ACC112 (cell line): ENCODE measurements around the gene DDIT4.
"Not testable (repeated sequence)": the region's sequence is repeated elsewhere in the genome, so short reads cannot be mapped to it uniquely, and the experiment has no call there.

Source experiments
- H2AFZ ChIP-seq: fragments of 200-600 bp; sonication (generic); one replicate; pipeline ENCODE4 v1.6.0; 2017; ENCODE audit warnings: antibody characterized with exemption, low read length; ENCODE audit not compliant: unreplicated experiment
- H3K27ac ChIP-seq: fragments of 200-600 bp; sonication (generic); 2 replicates; pipeline ENCODE4 v1.5.1; 2014; ENCODE audit warnings: low read depth, mild to moderate bottlenecking, antibody characterized with exemption, low read length, moderate library complexity
- H3K27me3 ChIP-seq: fragments of 200-600 bp; sonication (generic); 2 replicates; pipeline ENCODE4 v1.6.1; 2014; ENCODE audit warnings: mild to moderate bottlenecking, antibody characterized with exemption, low read length, moderate library complexity, mixed read lengths; ENCODE audit not compliant: insufficient read depth
- H3K36me3 ChIP-seq: fragments of 200-600 bp; sonication (generic); 2 replicates; pipeline ENCODE4 v1.6.1; 2016; ENCODE audit warnings: mild to moderate bottlenecking, antibody characterized with exemption, low read length, moderate library complexity, mixed read lengths; ENCODE audit not compliant: insufficient read depth
- H3K4me1 ChIP-seq: fragments of 200-600 bp; sonication (generic); one replicate; pipeline ENCODE4 v1.6.1; 2016; ENCODE audit warnings: low read length, mixed read lengths; ENCODE audit not compliant: insufficient read depth, unreplicated experiment, control insufficient read depth
- H3K4me3 ChIP-seq: fragments of 200-600 bp; sonication (generic); 2 replicates; pipeline ENCODE4 v1.5.1; 2014; ENCODE audit warnings: mild to moderate bottlenecking, low read depth, low read length
- H3K79me2 ChIP-seq: fragments of 200-600 bp; sonication (generic); one replicate; pipeline ENCODE4 v1.6.0; 2016; ENCODE audit warnings: low read length; ENCODE audit not compliant: control insufficient read depth, unreplicated experiment, insufficient read depth

DDIT4 gene, protein sequence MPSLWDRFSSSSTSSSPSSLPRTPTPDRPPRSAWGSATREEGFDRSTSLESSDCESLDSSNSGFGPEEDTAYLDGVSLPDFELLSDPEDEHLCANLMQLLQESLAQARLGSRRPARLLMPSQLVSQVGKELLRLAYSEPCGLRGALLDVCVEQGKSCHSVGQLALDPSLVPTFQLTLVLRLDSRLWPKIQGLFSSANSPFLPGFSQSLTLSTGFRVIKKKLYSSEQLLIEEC

DNA sequence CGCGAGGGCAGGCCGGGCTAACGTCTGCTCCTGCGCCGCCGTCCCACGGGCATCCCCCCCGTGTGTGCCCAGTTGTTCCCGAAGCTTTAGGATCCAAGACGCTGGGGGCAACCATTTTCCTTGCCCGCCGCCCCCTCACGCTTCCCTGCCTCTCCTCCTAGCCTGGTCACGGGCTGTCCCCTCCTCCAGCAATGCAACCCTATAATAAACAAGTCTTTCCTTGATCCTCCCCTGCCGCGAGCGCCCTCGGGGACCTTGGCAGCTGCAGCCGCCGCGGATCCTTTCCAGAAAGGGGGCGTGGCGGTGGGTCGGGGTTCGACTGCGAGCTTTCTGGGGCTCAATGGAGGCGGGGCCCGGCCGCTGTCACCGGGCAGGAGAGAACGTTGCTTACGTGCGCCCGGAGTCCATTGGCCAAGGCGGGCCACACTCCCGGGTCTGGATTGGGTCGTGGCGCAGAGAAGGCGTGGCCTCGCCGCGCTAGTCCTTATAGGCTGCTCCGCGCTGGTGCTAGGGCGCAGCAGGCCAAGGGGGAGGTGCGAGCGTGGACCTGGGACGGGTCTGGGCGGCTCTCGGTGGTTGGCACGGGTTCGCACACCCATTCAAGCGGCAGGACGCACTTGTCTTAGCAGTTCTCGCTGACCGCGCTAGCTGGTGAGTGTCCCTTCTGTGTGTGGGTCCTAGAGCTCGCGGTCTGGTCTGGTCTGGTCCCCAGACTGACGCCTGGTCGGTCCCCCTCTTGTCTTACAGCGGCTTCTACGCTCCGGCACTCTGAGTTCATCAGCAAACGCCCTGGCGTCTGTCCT lies at the start of gene DDIT4:
DDIT4 (plus strand) TSS at position 515 of the 803 bp plus-strand sequence. CDS start 293 bp downstream, outside the sequence.
- Histone ChIP-seq H3K27me3 (no peaks in the 10 kb centered on the region), H3K4me3 (peak within 1 kb of the TSS; percentile 92), H3K36me3 (peaks cover 23% of the 10 kb centered on the region), H2AFZ (no peak within 1 kb of the TSS), H3K79me2 (peaks cover 25% of the 10 kb centered on the region), H3K27ac (peak within 1 kb of the TSS; percentile 90), H3K4me1 (peaks cover 22% of the 10 kb centered on the region)

DNA sequence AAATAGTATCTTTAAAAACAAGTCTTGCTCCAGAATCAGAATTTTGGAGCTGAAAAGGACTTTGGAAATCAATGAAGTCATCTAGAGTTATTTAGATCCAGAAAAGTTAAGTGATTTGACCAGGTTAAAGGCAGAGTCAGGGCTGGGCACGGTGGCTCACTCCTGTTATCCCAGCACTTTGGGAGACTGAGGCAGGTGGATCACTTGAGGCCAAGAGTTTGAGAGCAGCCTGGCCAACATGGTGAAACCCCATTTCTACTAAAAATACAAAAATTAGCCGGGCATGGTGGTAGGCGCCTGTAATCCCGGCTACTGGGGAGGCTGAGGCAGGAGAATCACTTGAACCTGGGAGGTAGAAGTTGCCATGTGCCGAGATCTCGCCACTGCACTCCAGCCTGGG lies 49.5 kb upstream of the DDIT4 start:
- peaks cover 16% of the 10 kb centered on the region for H3K4me1 ChIP-seq
- not testable (repeated sequence) for H3K79me2 ChIP-seq, H3K4me3 ChIP-seq, H3K36me3 ChIP-seq, H3K27me3 ChIP-seq, H3K27ac ChIP-seq, H2AFZ ChIP-seq

DNA sequence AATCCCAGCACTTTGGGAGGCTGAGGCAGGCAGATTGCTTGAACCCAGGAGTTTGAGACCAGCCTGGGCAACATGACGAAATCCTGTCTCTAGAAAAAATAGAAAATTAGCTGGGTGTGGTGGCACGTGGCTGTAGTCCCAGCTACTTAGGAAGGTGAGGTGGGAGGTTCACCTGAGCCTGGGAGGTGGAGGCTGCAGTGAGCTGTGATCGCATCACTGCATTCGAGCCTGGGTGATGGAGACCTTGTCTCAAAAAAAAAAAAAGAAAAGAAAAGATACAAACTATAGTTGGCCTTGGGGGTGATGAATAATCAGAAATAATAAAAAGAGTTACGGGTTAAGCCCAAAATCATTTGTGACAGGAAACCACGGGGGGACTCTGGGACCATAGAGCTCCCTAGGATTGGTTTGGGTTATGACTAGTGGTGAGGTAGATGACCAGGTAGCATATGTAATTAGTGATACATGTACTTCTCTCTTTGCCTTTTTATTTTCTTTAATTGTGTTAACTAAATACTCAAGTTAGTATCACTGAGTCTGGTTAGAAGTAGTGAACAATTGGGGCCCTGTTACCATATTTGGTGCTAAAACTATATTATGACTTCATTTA lies 47.2 kb upstream of the DDIT4 start:
- no peak overlapping the region for H3K27ac ChIP-seq
- no peak overlapping the region for H2AFZ ChIP-seq
- H3K4me1 ChIP-seq: peaks cover 27% of the 10 kb centered on the region
- H3K4me3 ChIP-seq: no peak overlapping the region
- peaks cover 5% of the 10 kb centered on the region; the same call in 1 of the 2 replicates for H3K36me3 ChIP-seq
- H3K27me3 ChIP-seq: no peaks in the 10 kb centered on the region
- H3K79me2 ChIP-seq: peaks cover 6% of the 10 kb centered on the region

DNA sequence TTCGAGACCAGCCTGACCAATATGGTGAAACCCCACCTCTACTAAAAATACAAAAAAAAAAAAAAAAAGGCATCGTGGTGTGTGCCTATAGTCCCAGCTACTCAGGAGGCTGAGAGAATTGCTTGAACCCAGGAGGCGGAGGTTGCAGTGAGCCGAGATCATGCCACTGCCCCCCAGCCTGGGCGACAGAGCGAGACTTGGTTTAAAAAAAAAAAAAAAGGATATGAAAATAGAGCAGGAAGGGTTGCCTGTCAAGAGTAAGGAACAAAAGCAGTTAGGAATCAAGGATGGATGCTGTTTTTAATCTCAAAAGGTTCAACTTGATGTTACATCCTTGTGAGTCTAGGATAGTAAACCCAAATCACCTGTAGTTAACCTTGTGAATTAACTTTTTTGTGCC lies 45.9 kb upstream of the DDIT4 start:
- Histone ChIP-seq H3K36me3 (peaks cover 5% of the 10 kb centered on the region; the same call in 1 of the 2 replicates), H3K27ac (no peak overlapping the region), H3K4me3 (no peak overlapping the region), H3K79me2 (peaks cover 6% of the 10 kb centered on the region), H3K4me1 (peaks cover 27% of the 10 kb centered on the region), H3K27me3 (no peaks in the 10 kb centered on the region), H2AFZ (no peak overlapping the region)

DNA sequence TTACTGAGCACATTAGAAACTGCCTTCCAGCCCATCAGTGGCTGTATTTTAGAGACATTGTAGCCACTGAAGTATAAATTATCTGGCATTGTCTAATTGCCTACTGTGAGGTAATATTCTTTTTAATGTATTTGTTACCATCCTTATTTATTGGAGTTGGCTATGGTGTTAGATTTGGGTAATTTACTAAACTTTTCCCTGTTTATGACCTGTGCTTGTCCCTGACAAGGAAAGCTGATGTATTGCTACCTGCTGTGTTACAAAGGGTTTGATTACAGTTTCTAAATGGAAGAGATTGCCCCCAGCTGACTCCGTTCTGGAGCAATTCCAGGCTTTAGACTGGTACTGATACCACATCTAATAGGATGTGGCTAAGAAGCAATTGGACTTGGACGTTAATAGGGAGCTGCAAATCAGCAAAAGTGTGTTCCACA lies 45.4 kb upstream of the DDIT4 start:
- no peak overlapping the region for H3K4me3 ChIP-seq
- H3K27me3 ChIP-seq: no peaks in the 10 kb centered on the region
- H3K79me2 ChIP-seq: peaks cover 6% of the 10 kb centered on the region
- H3K36me3 ChIP-seq: peaks cover 5% of the 10 kb centered on the region; the same call in 1 of the 2 replicates
- H2AFZ ChIP-seq: no peak overlapping the region
- H3K4me1 ChIP-seq: peaks cover 24% of the 10 kb centered on the region
- H3K27ac ChIP-seq: peak overlapping the region; percentile 65; the same call in 1 of the 2 replicates

DNA sequence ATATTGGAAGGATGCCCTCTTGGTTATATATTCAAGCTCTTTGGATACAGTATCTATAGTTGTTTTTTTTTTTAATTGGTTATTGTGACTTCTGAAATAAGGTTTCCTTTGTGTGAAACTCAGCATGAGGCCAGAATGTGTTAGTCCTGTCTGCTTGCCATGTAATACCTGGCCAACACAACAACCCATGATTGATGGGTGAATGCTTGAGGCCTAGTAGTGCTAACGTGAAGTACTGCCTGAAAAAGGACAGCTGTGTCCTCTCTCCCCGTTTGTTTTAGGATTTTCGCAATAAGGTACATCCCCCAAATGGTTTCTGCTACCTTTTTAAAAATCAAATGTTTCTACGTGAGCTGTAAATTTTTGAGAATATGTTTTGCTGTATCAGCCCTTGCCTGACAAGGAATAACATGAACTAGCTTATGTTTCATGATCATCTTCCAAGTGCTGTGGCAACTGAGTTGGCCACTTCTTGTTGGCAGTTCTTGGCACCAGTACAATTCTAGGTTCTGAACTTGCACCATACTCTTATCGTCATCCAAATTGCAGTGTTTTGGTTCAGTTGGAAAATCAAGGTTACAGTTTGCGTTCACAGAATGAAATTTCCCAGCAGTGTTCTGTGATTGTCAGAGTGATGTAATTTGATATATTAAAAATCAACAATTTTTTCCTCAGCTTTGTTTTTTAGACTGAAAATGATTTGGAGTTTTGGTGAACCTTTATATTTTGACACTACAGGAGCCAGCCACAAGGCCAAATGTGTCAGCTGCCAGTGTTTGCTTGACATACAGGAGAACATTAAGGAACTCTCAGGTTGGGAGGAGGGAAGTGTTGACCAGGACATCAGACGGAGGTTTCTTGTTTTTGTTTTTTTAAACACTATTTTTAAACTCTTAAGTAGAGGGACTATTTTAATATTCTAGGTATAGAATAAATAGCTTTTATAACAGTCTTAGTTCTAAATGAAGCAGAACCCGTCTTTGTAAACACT lies 44.2 kb upstream of the DDIT4 start:
- Histone ChIP-seq H2AFZ (no peak overlapping the region), H3K36me3 (peaks cover 7% of the 10 kb centered on the region; the same call in 1 of the 2 replicates), H3K79me2 (peaks cover 6% of the 10 kb centered on the region), H3K27ac (peak overlapping the region; percentile 65), H3K4me3 (no peak overlapping the region), H3K4me1 (peaks cover 18% of the 10 kb centered on the region), H3K27me3 (no peaks in the 10 kb centered on the region)

DNA sequence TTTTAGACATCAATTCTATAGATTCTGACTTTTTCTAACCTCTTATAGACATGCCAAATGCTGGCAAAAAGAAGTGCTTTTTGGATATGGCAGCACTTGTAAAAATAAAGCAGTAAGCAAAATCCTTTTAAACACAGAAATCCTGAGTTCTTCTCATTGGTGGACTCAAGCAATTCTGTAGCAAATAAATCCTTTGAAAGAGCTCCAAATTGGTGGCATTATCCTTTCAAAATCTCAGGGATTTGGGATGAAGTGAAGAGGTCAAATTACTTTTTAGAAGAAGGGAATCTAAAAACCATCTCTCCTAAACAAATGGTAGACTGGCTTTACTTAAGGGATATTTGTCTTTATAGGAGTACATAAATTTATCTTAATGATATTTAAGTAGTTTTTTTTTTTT lies 40.1 kb upstream of the DDIT4 start:
- Histone ChIP-seq H3K79me2 (peaks cover 2% of the 10 kb centered on the region), H3K27ac (no peak overlapping the region), H3K4me1 (peaks cover 17% of the 10 kb centered on the region), H2AFZ (no peak overlapping the region), H3K27me3 (no peaks in the 10 kb centered on the region), H3K4me3 (no peak overlapping the region), H3K36me3 (peaks cover 7% of the 10 kb centered on the region; the same call in 1 of the 2 replicates)

DNA sequence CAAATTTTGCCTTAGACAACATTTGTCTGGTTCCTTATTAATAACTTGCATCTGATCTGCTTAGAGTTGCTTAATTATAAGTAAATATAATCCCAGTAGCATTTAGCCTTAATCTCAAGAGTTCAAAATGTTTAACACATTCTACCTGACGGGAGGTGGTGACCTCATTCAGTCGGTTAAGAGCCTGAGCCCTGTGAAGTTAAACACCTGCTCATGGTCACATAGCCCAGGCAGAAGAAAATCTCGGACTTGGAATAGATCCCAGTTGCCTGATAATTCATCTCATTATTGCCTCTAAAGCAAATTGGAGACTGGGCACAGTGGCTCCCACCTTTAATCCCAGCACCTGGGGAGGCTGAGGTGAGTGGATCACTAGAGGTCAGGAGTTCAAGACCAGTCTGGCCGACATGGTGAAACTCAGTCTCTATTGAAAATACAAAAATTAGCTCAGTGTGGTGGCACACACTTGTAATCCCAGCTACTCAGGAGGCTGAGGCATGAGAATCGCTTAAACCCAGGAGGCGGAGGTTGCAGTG lies 39.1 kb upstream of the DDIT4 start:
- Histone ChIP-seq H3K36me3 (peaks cover 7% of the 10 kb centered on the region; the same call in 1 of the 2 replicates), H3K27ac (no peak overlapping the region)

DNA sequence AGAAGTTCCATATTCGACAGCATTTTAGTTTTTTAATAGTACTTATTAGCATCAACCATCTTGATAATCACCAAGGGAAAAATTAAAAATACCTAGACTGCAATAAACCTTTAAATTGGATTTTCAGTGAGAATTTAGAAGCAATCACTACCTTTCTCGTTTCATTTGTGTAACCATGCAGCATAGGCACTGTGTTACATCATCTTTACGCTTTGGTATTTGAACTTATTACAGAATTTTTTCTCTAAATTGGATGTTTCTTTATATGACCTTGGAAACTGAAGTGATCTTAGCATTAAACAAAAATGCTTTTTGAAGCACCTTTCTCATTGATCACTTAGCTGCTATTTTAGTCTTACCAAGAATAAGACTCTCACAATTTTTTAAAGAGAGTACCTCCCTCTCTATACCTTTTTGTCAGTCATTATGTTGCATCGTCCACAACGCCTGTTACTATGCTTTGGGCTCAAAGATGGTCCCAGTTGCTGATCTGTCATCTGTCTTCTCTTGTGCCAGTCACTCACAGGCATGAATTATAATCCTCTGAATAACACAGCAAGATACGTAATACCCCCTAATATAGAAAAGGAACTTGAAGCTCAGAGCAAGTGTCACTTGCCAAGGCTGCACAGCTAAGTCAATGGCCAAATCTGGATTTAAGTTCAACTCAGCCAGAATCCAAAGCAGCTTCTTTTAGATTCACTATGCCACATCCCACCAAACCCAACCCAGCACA lies 38.0 kb upstream of the DDIT4 start:
- peaks cover 6% of the 10 kb centered on the region; the same call in 1 of the 2 replicates for H3K36me3 ChIP-seq
- no peaks in the 10 kb centered on the region for H3K27me3 ChIP-seq
- no peak overlapping the region for H3K4me3 ChIP-seq
- H3K27ac ChIP-seq: no peak overlapping the region
- no peaks in the 10 kb centered on the region for H3K79me2 ChIP-seq
- no peaks in the 10 kb centered on the region for H3K4me1 ChIP-seq
- H2AFZ ChIP-seq: no peak overlapping the region

More for the DNA sequence above, 39.1 kb upstream of the DDIT4 start:
- Histone ChIP-seq H2AFZ (no peak overlapping the region), H3K79me2 (no peaks in the 10 kb centered on the region), H3K4me1 (peaks cover 7% of the 10 kb centered on the region), H3K4me3 (no peak overlapping the region), H3K27me3 (no peaks in the 10 kb centered on the region)
